K562 (cell line): ENCODE data around the gene NCKIPSD. TPM values are rescaled to one million over a fixed set of nuclear protein-coding genes. Genes with fewer than 3 reads are reported as not detected.

ENCODE experiments used
- AFF1 ChIP-seq, 2 experiments: fragments of 450-650 bp; IDR thresholded peaks; 2 replicates each; pipeline ENCODE4 v1.6.1; 2018; ENCODE audit warnings: mild to moderate bottlenecking in 2 of 2, low read depth in 1 of 2; ENCODE audit not compliant: partially characterized antibody in 2 of 2
- ELF1 ChIP-seq: fragments of 200-800 bp; sonication (Bioruptor generic); IDR thresholded peaks from 2 replicates; pipeline ENCODE4 v1.6.1; 2016; ENCODE audit warnings: missing genetic modification characterization, missing compliant biosample characterization
- HCFC1 ChIP-seq: IDR thresholded peaks from 2 replicates; pipeline ENCODE4 v1.6.1; 2012; ENCODE audit warnings: low read depth, low read length, improper control_type of control experiment
- MGA ChIP-seq: fragments of 450-650 bp; IDR thresholded peaks from 2 replicates; pipeline ENCODE4 v1.6.1; 2016; ENCODE audit warnings: mild to moderate bottlenecking, moderate library complexity
- TAF7 ChIP-seq: fragments of 450-650 bp; IDR thresholded peaks from 2 replicates; pipeline ENCODE4 v1.6.1; 2016; ENCODE audit warnings: missing genetic modification characterization, missing compliant biosample characterization
- ZBTB2 ChIP-seq: fragments of 450-650 bp; IDR thresholded peaks from 2 replicates; pipeline ENCODE4 v1.6.1; 2016; ENCODE audit warnings: antibody characterized with exemption
- polyA plus RNA-seq, 8 experiments: library from polyadenylated mRNA; depleted of rRNA in 4 of 8; stranded (reverse) in 5 of 8; unstranded in 3 of 8; fragments of >200 nt; fragmentation: Nextera tagmentation in 2 of 8; fragmentation: Illumina TruSeq in 1 of 8; extraction: Ambion mirVana in 2 of 8; extraction: Trizol in 1 of 8; gene quantifications; 2 replicates each; pipeline versions ENCODE4 v1.2.1 to v1.2.3, GENCODE V29; 2011 to 2014; ENCODE audit warnings: inconsistent platforms in 1 of 8, missing spikeins in 1 of 8
- total RNA-seq, 7 experiments: library from RNA; depleted of rRNA in 6 of 7; stranded (reverse); fragments of >200 nt in 6 of 7; fragmentation: Illumina TruSeq in 2 of 7; extraction: Trizol in 2 of 7; gene quantifications; 2 replicates each; pipeline versions ENCODE4 v1.2.1 to v1.2.3, GENCODE V29; 2011 to 2021; ENCODE audit warnings: low replicate concordance in 1 of 7

NCKIPSD gene
- total and polyA plus RNA-seq, 9 of the 15 experiments (the other 6 are each of a cell fraction or from before 2014, with no cell fraction given), result 0.49 to 24.4 (median 12.3) TPM

- no peak for TF ChIP-seq HCFC1
- no peak for TF ChIP-seq TAF7
- no peak for TF ChIP-seq ZBTB2
- no peak for TF ChIP-seq MGA
- no peak for TF ChIP-seq AFF1 (IDR thresholded peaks at IDR 0.05; ENCODE audit: low read depth in 1 of 2, partially characterized antibody in 2 of 2)
- TF ChIP-seq ELF1 (tag), result no peak
- TF ChIP-seq, all 486 proteins: peak for 0
These were observed 35.0 kb downstream of the NCKIPSD start (continued) for GRCh38 chr3:48650723-48651122.
